T-helper 1 cell treated with Interleukin-12 subunit alpha and Interleukin-12 subunit beta and Interleukin-4 antibody, amounts not matched to agents 30 μg/mL and 1 μg/mL, for 36 hours (primary cell): ENCODE results near the gene TMEM45B.
"Not testable (repeated sequence)": the region's sequence is repeated elsewhere in the genome, so short reads cannot be mapped to it uniquely, and the experiment has no call there.

Experiments used
- H3K27ac Mint-ChIP-seq: one replicate; pipeline ENCODE4 v1.8.0; 2021; ENCODE audit warnings: mild to moderate bottlenecking, mixed read lengths
- H3K27me3 Mint-ChIP-seq: one replicate; pipeline ENCODE4 v1.8.0; 2021; ENCODE audit warnings: low read depth, mixed read lengths
- H3K36me3 Mint-ChIP-seq: one replicate; pipeline ENCODE4 v1.8.0; 2021; ENCODE audit warnings: low read depth, mixed read lengths
- H3K4me1 Mint-ChIP-seq: one replicate; pipeline ENCODE4 v1.8.0; 2021; ENCODE audit warnings: low read depth, mixed read lengths
- H3K4me3 Mint-ChIP-seq: one replicate; pipeline ENCODE4 v1.8.0; 2021; ENCODE audit warnings: mild to moderate bottlenecking, moderate library complexity, mixed read lengths
- H3K9me3 Mint-ChIP-seq: one replicate; pipeline ENCODE4 v1.8.0; 2021; ENCODE audit warnings: mixed read lengths

The TMEM45B gene

GRCh38 chr11:129815596-129816461 lies at the start of gene TMEM45B:
TSS of gene TMEM45B (plus strand) at chr11:129815848. CDS start at chr11:129852483, 36,635 bp downstream.
- Mint-ChIP-seq H3K4me1 (peaks cover 22% of the 10 kb centered on the region), H3K4me3 (peak within 1 kb of the TSS; percentile 64)

GRCh38 chr11:129766898-129767604 lies 48.6 kb upstream of the TMEM45B start:
- H3K27ac Mint-ChIP-seq: no peak overlapping the region
- no peak overlapping the region for H3K4me3 Mint-ChIP-seq
- peaks cover 5% of the 10 kb centered on the region for H3K9me3 Mint-ChIP-seq
- H3K4me1 Mint-ChIP-seq: peaks cover 6% of the 10 kb centered on the region
- no peaks in the 10 kb centered on the region for H3K36me3 Mint-ChIP-seq
- peaks cover 8% of the 10 kb centered on the region for H3K27me3 Mint-ChIP-seq

More at GRCh38 chr11:129815596-129816461, at the start of gene TMEM45B:
- Mint-ChIP-seq H3K27me3 (peaks cover 71% of the 10 kb centered on the region), H3K9me3 (peaks cover 22% of the 10 kb centered on the region), H3K36me3 (peaks cover 6% of the 10 kb centered on the region), H3K27ac (peak within 1 kb of the TSS; percentile 80)

- peaks cover 6% of the 10 kb centered on the region for H3K4me1 Mint-ChIP-seq
- H3K27me3 Mint-ChIP-seq: peaks cover 8% of the 10 kb centered on the region
- no peaks in the 10 kb centered on the region for H3K36me3 Mint-ChIP-seq
- peaks cover 5% of the 10 kb centered on the region for H3K9me3 Mint-ChIP-seq
- no peak overlapping the region for H3K4me3 Mint-ChIP-seq
- H3K27ac Mint-ChIP-seq: no peak overlapping the region
These were observed 47.8 kb upstream of the TMEM45B start for GRCh38 chr11:129767827-129768226.

- Mint-ChIP-seq H3K9me3 (peaks cover 5% of the 10 kb centered on the region), H3K4me1 (peaks cover 6% of the 10 kb centered on the region), H3K4me3 (no peak overlapping the region), H3K27ac (no peak overlapping the region), H3K27me3 (peaks cover 8% of the 10 kb centered on the region), H3K36me3 (no peaks in the 10 kb centered on the region)
These were observed 47.3 kb upstream of the TMEM45B start for GRCh38 chr11:129768356-129768755.

- H3K27me3 Mint-ChIP-seq: peaks cover 8% of the 10 kb centered on the region
- no peak overlapping the region for H3K27ac Mint-ChIP-seq
- H3K36me3 Mint-ChIP-seq: no peaks in the 10 kb centered on the region
- H3K4me3 Mint-ChIP-seq: no peak overlapping the region
- H3K9me3 Mint-ChIP-seq: peaks cover 5% of the 10 kb centered on the region
- peaks cover 6% of the 10 kb centered on the region for H3K4me1 Mint-ChIP-seq
These were observed 46.6 kb upstream of the TMEM45B start for GRCh38 chr11:129769059-129769458.

- Mint-ChIP-seq H3K27ac (no peak overlapping the region), H3K9me3 (peaks cover 5% of the 10 kb centered on the region), H3K4me1 (peaks cover 4% of the 10 kb centered on the region), H3K36me3 (no peaks in the 10 kb centered on the region), H3K4me3 (no peak overlapping the region), H3K27me3 (peaks cover 8% of the 10 kb centered on the region)
These were observed 44.7 kb upstream of the TMEM45B start for GRCh38 chr11:129770993-129771392.

GRCh38 chr11:129771456-129771855 lies 44.2 kb upstream of the TMEM45B start:
- not testable (repeated sequence) for H3K27ac Mint-ChIP-seq, H3K27me3 Mint-ChIP-seq, H3K4me1 Mint-ChIP-seq, H3K4me3 Mint-ChIP-seq, H3K9me3 Mint-ChIP-seq, H3K36me3 Mint-ChIP-seq

GRCh38 chr11:129778877-129779276 lies 36.8 kb upstream of the TMEM45B start:
- H3K27ac Mint-ChIP-seq: no peak overlapping the region
- no peaks in the 10 kb centered on the region for H3K9me3 Mint-ChIP-seq
- no peaks in the 10 kb centered on the region for H3K4me1 Mint-ChIP-seq
- no peak overlapping the region for H3K4me3 Mint-ChIP-seq
- peaks cover 7% of the 10 kb centered on the region for H3K27me3 Mint-ChIP-seq
- H3K36me3 Mint-ChIP-seq: no peaks in the 10 kb centered on the region

GRCh38 chr11:129779342-129779741 lies 36.3 kb upstream of the TMEM45B start:
- H3K27me3 Mint-ChIP-seq: peaks cover 7% of the 10 kb centered on the region
- H3K4me3 Mint-ChIP-seq: no peak overlapping the region
- no peak overlapping the region for H3K27ac Mint-ChIP-seq
- no peaks in the 10 kb centered on the region for H3K9me3 Mint-ChIP-seq
- H3K36me3 Mint-ChIP-seq: no peaks in the 10 kb centered on the region
- no peaks in the 10 kb centered on the region for H3K4me1 Mint-ChIP-seq

GRCh38 chr11:129785383-129786111 lies 30.1 kb upstream of the TMEM45B start:
- no peak overlapping the region for H3K27ac Mint-ChIP-seq
- no peaks in the 10 kb centered on the region for H3K27me3 Mint-ChIP-seq
- H3K9me3 Mint-ChIP-seq: no peaks in the 10 kb centered on the region
- H3K4me1 Mint-ChIP-seq: no peaks in the 10 kb centered on the region
- no peaks in the 10 kb centered on the region for H3K36me3 Mint-ChIP-seq
- H3K4me3 Mint-ChIP-seq: no peak overlapping the region

GRCh38 chr11:129786112-129786416 lies 29.6 kb upstream of the TMEM45B start:
- not testable (repeated sequence) for H3K4me1 Mint-ChIP-seq, H3K4me3 Mint-ChIP-seq, H3K9me3 Mint-ChIP-seq, H3K27me3 Mint-ChIP-seq, H3K36me3 Mint-ChIP-seq, H3K27ac Mint-ChIP-seq

- no peaks in the 10 kb centered on the region for H3K4me1 Mint-ChIP-seq
- H3K27ac Mint-ChIP-seq: no peak overlapping the region
- H3K27me3 Mint-ChIP-seq: peaks cover 6% of the 10 kb centered on the region
- H3K9me3 Mint-ChIP-seq: no peaks in the 10 kb centered on the region
- H3K36me3 Mint-ChIP-seq: no peaks in the 10 kb centered on the region
- H3K4me3 Mint-ChIP-seq: no peak overlapping the region
These were observed 28.0 kb upstream of the TMEM45B start for GRCh38 chr11:129787532-129788155.

- H3K36me3 Mint-ChIP-seq: no peaks in the 10 kb centered on the region
- no peak overlapping the region for H3K27ac Mint-ChIP-seq
- H3K4me3 Mint-ChIP-seq: no peak overlapping the region
- no peaks in the 10 kb centered on the region for H3K9me3 Mint-ChIP-seq
- no peaks in the 10 kb centered on the region for H3K4me1 Mint-ChIP-seq
- H3K27me3 Mint-ChIP-seq: peaks cover 6% of the 10 kb centered on the region
These were observed 27.4 kb upstream of the TMEM45B start for GRCh38 chr11:129788278-129788677.

- Mint-ChIP-seq H3K4me1 (no peaks in the 10 kb centered on the region), H3K4me3 (no peak overlapping the region), H3K9me3 (no peaks in the 10 kb centered on the region), H3K27me3 (peaks cover 6% of the 10 kb centered on the region), H3K36me3 (no peaks in the 10 kb centered on the region), H3K27ac (no peak overlapping the region)
These were observed 25.5 kb upstream of the TMEM45B start for GRCh38 chr11:129790106-129790505.
